Nephron (organoid): ENCODE results near the gene GAB1.
A peak's percentile ranks its signal among the peaks of the same experiment; 100 is the strongest.

Experiments
- H3K27ac Mint-ChIP-seq, 3 experiments: 2 replicates each; pipeline ENCODE4 v1.8.0; 2020; ENCODE audit warnings: mixed read lengths in 3 of 3, mild to moderate bottlenecking in 2 of 3, moderate library complexity in 1 of 3
- H3K27me3 Mint-ChIP-seq: 2 replicates; pipeline ENCODE4 v1.8.0; 2021; ENCODE audit warnings: low read depth, mild to moderate bottlenecking, moderate library complexity, mixed read lengths
- H3K36me3 Mint-ChIP-seq: 2 replicates; pipeline ENCODE4 v1.8.0; 2020; ENCODE audit warnings: low read depth, mixed read lengths
- H3K4me1 Mint-ChIP-seq: 2 replicates; pipeline ENCODE4 v1.8.0; 2020; ENCODE audit warnings: mixed read lengths
- H3K4me3 Mint-ChIP-seq, 3 experiments: 2 replicates each; pipeline ENCODE4 v1.8.0; 2020; ENCODE audit warnings: mild to moderate bottlenecking in 3 of 3, mixed read lengths in 3 of 3, moderate library complexity in 2 of 3
- H3K9me3 Mint-ChIP-seq: 2 replicates; pipeline ENCODE4 v1.8.0; 2020; ENCODE audit warnings: mixed read lengths
- CTCF ChIP-seq, 3 experiments: fragments of 200-600 bp; sonication (generic); IDR thresholded peaks; one replicate each; pipeline ENCODE4 v1.5.0; 2021; ENCODE audit warnings: antibody characterized with exemption in 3 of 3; ENCODE audit not compliant: unreplicated experiment in 3 of 3

Gene GAB1

GRCh38 chr4:143511906-143512305, 175.2 kb downstream of the GAB1 start:
- H3K27me3 Mint-ChIP-seq: no peaks in the 10 kb centered on the region
- H3K36me3 Mint-ChIP-seq: peaks cover 8% of the 10 kb centered on the region
- peak overlapping the region in 1 of 3 experiments; percentile 97 for H3K4me3 Mint-ChIP-seq
- no peak for TF ChIP-seq CTCF (IDR thresholded peaks at IDR 0.05; ENCODE audit: unreplicated experiment in 3 of 3)
- no peaks in the 10 kb centered on the region for H3K9me3 Mint-ChIP-seq
- no peak overlapping the region for H3K27ac Mint-ChIP-seq
- H3K4me1 Mint-ChIP-seq: peaks cover 30% of the 10 kb centered on the region

GRCh38 chr4:143512978-143513313, 176.3 kb downstream of the GAB1 start:
- Mint-ChIP-seq H3K36me3 (peaks cover 16% of the 10 kb centered on the region), H3K27ac (peak overlapping the region; percentile 100), H3K9me3 (no peaks in the 10 kb centered on the region), H3K4me1 (peaks cover 34% of the 10 kb centered on the region), H3K27me3 (no peaks in the 10 kb centered on the region), H3K4me3 (peak overlapping the region; percentile 96 to 100 (median 97))
- TF ChIP-seq CTCF (IDR thresholded peaks at IDR 0.05; ENCODE audit: unreplicated experiment in 3 of 3): no peak

- H3K9me3 Mint-ChIP-seq: no peaks in the 10 kb centered on the region
Measured at GRCh38 chr4:143513314-143514168, 176.9 kb downstream of the GAB1 start, which contains the start of gene SMARCA5. Gene SMARCA5, plus strand, starts transcription at chr4:143513702. Its CDS starts 223 bp downstream, at chr4:143513925.

GRCh38 chr4:143514169-143514495, 177.5 kb downstream of the GAB1 start:
- TF ChIP-seq CTCF (IDR thresholded peaks at IDR 0.05; ENCODE audit: unreplicated experiment in 3 of 3): no peak
- peak overlapping the region; percentile 100 for H3K27ac Mint-ChIP-seq
- peaks cover 22% of the 10 kb centered on the region for H3K36me3 Mint-ChIP-seq
- H3K4me1 Mint-ChIP-seq: peaks cover 39% of the 10 kb centered on the region
- H3K4me3 Mint-ChIP-seq: peak overlapping the region; percentile 96 to 100 (median 97)
- no peaks in the 10 kb centered on the region for H3K9me3 Mint-ChIP-seq
- H3K27me3 Mint-ChIP-seq: no peaks in the 10 kb centered on the region

More at GRCh38 chr4:143513314-143514168, 176.9 kb downstream of the GAB1 start, which contains the start of gene SMARCA5:
- peaks cover 34% of the 10 kb centered on the region for H3K4me1 Mint-ChIP-seq
- H3K27ac Mint-ChIP-seq: peak within 1 kb of the TSS; percentile 100
- H3K4me3 Mint-ChIP-seq: peak within 1 kb of the TSS; percentile 96 to 100 (median 97)
- no peaks in the 10 kb centered on the region for H3K27me3 Mint-ChIP-seq
- H3K36me3 Mint-ChIP-seq: peaks cover 16% of the 10 kb centered on the region
- TF ChIP-seq CTCF (IDR thresholded peaks at IDR 0.05; ENCODE audit: unreplicated experiment in 3 of 3): no peak

- H3K27ac Mint-ChIP-seq: peak overlapping the region; percentile 100
- H3K4me3 Mint-ChIP-seq: peak overlapping the region; percentile 96 to 100 (median 97)
- no peaks in the 10 kb centered on the region for H3K9me3 Mint-ChIP-seq
- peaks cover 43% of the 10 kb centered on the region for H3K4me1 Mint-ChIP-seq
- peaks cover 26% of the 10 kb centered on the region for H3K36me3 Mint-ChIP-seq
- H3K27me3 Mint-ChIP-seq: no peaks in the 10 kb centered on the region
- TF ChIP-seq CTCF (IDR thresholded peaks at IDR 0.05; ENCODE audit: unreplicated experiment in 3 of 3): no peak
Measured at GRCh38 chr4:143514497-143514896, 177.8 kb downstream of the GAB1 start.

GRCh38 chr4:143514901-143515300, 178.2 kb downstream of the GAB1 start:
- H3K36me3 Mint-ChIP-seq: peaks cover 30% of the 10 kb centered on the region
- peak overlapping the region; percentile 96 to 100 (median 97) for H3K4me3 Mint-ChIP-seq
- H3K27ac Mint-ChIP-seq: peak overlapping the region; percentile 100
- no peaks in the 10 kb centered on the region for H3K27me3 Mint-ChIP-seq
- no peaks in the 10 kb centered on the region for H3K9me3 Mint-ChIP-seq
- no peak for TF ChIP-seq CTCF (IDR thresholded peaks at IDR 0.05; ENCODE audit: unreplicated experiment in 3 of 3)
- H3K4me1 Mint-ChIP-seq: peaks cover 47% of the 10 kb centered on the region
